ENCODE data around the gene DPP10. TPM values are rescaled to one million over a fixed set of nuclear protein-coding genes. Genes with fewer than 3 reads are reported as not detected.

DPP10 gene
- total and polyA plus RNA-seq, 10 donors, result 0.02 TPM; not detected in 9

DNA sequence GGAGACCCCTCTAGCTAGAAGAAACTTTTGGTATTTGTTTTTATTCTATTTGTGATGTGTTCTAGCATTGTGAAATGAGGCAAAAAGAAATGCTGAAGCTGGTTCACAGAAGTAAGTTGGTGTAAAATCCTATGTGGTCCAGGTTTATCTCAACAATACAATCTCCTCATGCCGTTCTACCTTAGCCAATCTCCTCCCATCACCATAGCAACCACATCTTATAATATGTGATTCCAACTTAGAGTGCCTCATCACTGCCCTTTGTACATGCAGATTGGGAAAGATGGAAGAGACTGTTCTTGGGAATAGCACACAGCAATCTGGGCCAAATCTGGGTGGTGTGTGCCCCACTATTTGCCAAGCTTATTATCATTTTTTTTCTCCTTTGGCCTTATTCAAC lies 30.3 kb downstream of the DPP10 start:
- no peaks in the 10 kb centered on the region for H3K27me3 ChIP-seq (replicated peaks in 1 of 7)
- no peak overlapping the region for H3K27ac ChIP-seq
- DNase-seq, result no peak
- H3K4me1 ChIP-seq, result no peaks in the 10 kb centered on the region
- TF ChIP-seq, protein P1, sequence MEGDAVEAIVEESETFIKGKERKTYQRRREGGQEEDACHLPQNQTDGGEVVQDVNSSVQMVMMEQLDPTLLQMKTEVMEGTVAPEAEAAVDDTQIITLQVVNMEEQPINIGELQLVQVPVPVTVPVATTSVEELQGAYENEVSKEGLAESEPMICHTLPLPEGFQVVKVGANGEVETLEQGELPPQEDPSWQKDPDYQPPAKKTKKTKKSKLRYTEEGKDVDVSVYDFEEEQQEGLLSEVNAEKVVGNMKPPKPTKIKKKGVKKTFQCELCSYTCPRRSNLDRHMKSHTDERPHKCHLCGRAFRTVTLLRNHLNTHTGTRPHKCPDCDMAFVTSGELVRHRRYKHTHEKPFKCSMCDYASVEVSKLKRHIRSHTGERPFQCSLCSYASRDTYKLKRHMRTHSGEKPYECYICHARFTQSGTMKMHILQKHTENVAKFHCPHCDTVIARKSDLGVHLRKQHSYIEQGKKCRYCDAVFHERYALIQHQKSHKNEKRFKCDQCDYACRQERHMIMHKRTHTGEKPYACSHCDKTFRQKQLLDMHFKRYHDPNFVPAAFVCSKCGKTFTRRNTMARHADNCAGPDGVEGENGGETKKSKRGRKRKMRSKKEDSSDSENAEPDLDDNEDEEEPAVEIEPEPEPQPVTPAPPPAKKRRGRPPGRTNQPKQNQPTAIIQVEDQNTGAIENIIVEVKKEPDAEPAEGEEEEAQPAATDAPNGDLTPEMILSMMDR (IDR thresholded peaks at IDR 0.05 in 8 of 11, conservative IDR thresholded peaks at IDR 0.05 in 3 of 11), result no peak
- no peak for TF ChIP-seq POLR2AphosphoS5 (IDR thresholded peaks at IDR 0.05)
- no peak for TF ChIP-seq POLR2A (IDR thresholded peaks at IDR 0.05)
- no peak overlapping the region for H3K4me3 ChIP-seq
- intact Hi-C loops (cut with DNase I; ENCODE audit: low total_unique reads), result no loop called here
- H3K36me3 ChIP-seq, result no peaks in the 10 kb centered on the region
- no peaks in the 10 kb centered on the region for H3K9me3 ChIP-seq
- 76 to 94% (median 83%) methylated on average over 1 of the region's 1 CpG for WGBS, 5 donors

GRCh38 chr2:114488841-114489530 lies 46.5 kb downstream of the DPP10 start:
- Histone ChIP-seq H3K9me3 (no peaks in the 10 kb centered on the region), H3K4me1 (no peaks in the 10 kb centered on the region), H3K36me3 (no peaks in the 10 kb centered on the region), H3K4me3 (no peak overlapping the region), H3K27me3 (replicated peaks in 1 of 7) (no peaks in the 10 kb centered on the region), H3K27ac (no peak overlapping the region)
- 60 to 83% (median 70%) methylated on average over 3 of the region's 3 CpGs for WGBS, 5 donors
- intact Hi-C loops (cut with DNase I; ENCODE audit: low total_unique reads), result no loop called here
- no peak for TF ChIP-seq POLR2AphosphoS5 (IDR thresholded peaks at IDR 0.05)
- no peak for TF ChIP-seq POLR2A (IDR thresholded peaks at IDR 0.05)
- TF ChIP-seq, protein P1 (IDR thresholded peaks at IDR 0.05 in 8 of 11, conservative IDR thresholded peaks at IDR 0.05 in 3 of 11), result no peak
- DNase-seq, result no peak

- H3K4me1 ChIP-seq, result no peaks in the 10 kb centered on the region
- TF ChIP-seq, protein P1 (IDR thresholded peaks at IDR 0.05 in 8 of 11, conservative IDR thresholded peaks at IDR 0.05 in 3 of 11), result no peak
- TF ChIP-seq POLR2AphosphoS5 (IDR thresholded peaks at IDR 0.05) (no peak), POLR2A (IDR thresholded peaks at IDR 0.05) (no peak)
- intact Hi-C loops (cut with DNase I; ENCODE audit: low total_unique reads), result no loop called here
- no peak overlapping the region for H3K4me3 ChIP-seq
- peaks cover 0 to 5% (median 0%) of the 10 kb centered on the region in 8 donors for H3K9me3 ChIP-seq
- WGBS, 5 donors, result 25 to 55% (median 49%) methylated on average over 1 of the region's 1 CpG
- H3K27ac ChIP-seq, result no peak overlapping the region
- no peak for DNase-seq
- no peaks in the 10 kb centered on the region for H3K27me3 ChIP-seq (replicated peaks in 1 of 7)
- no peaks in the 10 kb centered on the region for H3K36me3 ChIP-seq
Observed at GRCh38 chr2:114495046-114495445, 52.6 kb downstream of the DPP10 start.

DNA sequence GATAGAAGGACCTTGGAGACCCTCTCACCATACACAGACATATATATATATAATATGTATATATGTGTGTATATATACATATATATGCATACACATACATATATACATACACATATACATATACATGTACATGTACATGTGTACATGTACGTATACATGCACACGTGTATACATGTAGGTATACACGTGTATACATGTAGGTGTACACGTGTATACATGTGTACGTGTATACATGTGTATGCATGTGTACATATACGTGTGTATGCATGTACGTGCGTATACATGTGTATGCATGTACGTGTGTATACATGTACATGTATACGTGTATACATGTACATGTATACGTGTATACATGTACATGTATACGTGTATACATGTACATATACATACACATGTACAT lies 54.5 kb downstream of the DPP10 start:
- Histone ChIP-seq H3K36me3 (no peaks in the 10 kb centered on the region), H3K27me3 (replicated peaks in 1 of 7) (no peaks in the 10 kb centered on the region), H3K9me3 (peaks cover 0 to 5% (median 0%) of the 10 kb centered on the region in 8 donors), H3K27ac (no peak overlapping the region), H3K4me1 (no peaks in the 10 kb centered on the region), H3K4me3 (no peak overlapping the region)
- WGBS, 5 donors, result 77 to 95% (median 86%) methylated on average over 11 to 12 of the region's 12 CpGs
- intact Hi-C loops (cut with DNase I; ENCODE audit: low total_unique reads), result no loop called here
- TF ChIP-seq, protein P1 (IDR thresholded peaks at IDR 0.05 in 8 of 11, conservative IDR thresholded peaks at IDR 0.05 in 3 of 11), result no peak
- TF ChIP-seq POLR2AphosphoS5 (IDR thresholded peaks at IDR 0.05) (no peak), POLR2A (IDR thresholded peaks at IDR 0.05) (no peak)
- DNase-seq, result no peak
